Measurements from ENCODE around the gene RPS10.
"Not testable (repeated sequence)": the region's sequence is repeated elsewhere in the genome, so short reads cannot be mapped to it uniquely, and the experiment has no call there.

The RPS10 gene

GRCh38 chr6:34447386-34447785 lies 21.5 kb upstream of the RPS10 start:
- no peak for DNase-seq

GRCh38 chr6:34445313-34445860 lies 19.5 kb upstream of the RPS10 start:
- DNase-seq = no peak

GRCh38 chr6:34441526-34441925 lies 15.7 kb upstream of the RPS10 start:
- DNase-seq = no peak

- no peak for DNase-seq
These were observed 13.6 kb upstream of the RPS10 start for GRCh38 chr6:34439442-34439841.

- no peak for DNase-seq
These were observed 12.8 kb upstream of the RPS10 start for GRCh38 chr6:34438705-34439104.

GRCh38 chr6:34437644-34437970 lies 11.7 kb upstream of the RPS10 start:
- no peak for DNase-seq

- DNase-seq = no peak
These were observed 11.2 kb upstream of the RPS10 start for GRCh38 chr6:34436803-34437643.

- no peak for DNase-seq
These were observed 10.0 kb upstream of the RPS10 start for GRCh38 chr6:34435916-34436315.

- no peak for DNase-seq
These were observed 754 bp downstream of the RPS10 start for GRCh38 chr6:34425132-34425497.

GRCh38 chr6:34424200-34425131 lies 1.4 kb downstream of the RPS10 start:
- no peak for DNase-seq

GRCh38 chr6:34423254-34423653 lies 2.6 kb downstream of the RPS10 start:
- no peak for DNase-seq

- DNase-seq = no peak
These were observed 7.5 kb downstream of the RPS10 start for GRCh38 chr6:34418367-34418766.

GRCh38 chr6:34416877-34417371 lies 8.9 kb downstream of the RPS10 start:
- DNase-seq = no peak

GRCh38 chr6:34414999-34415858 lies 10.6 kb downstream of the RPS10 start:
- DNase-seq = peak; percentile 34

GRCh38 chr6:34412643-34413214 lies 13.1 kb downstream of the RPS10 start:
- DNase-seq = no peak

GRCh38 chr6:34412016-34412415 lies 13.9 kb downstream of the RPS10 start:
- no peak for DNase-seq

GRCh38 chr6:34407915-34408314 lies 18.0 kb downstream of the RPS10 start:
- not testable (repeated sequence) for DNase-seq

GRCh38 chr6:34396518-34396917 lies 29.4 kb downstream of the RPS10 start:
- no peak for DNase-seq

- DNase-seq = no peak
These were observed 31.9 kb downstream of the RPS10 start for GRCh38 chr6:34393966-34394305.

- DNase-seq = no peak
These were observed 32.5 kb downstream of the RPS10 start for GRCh38 chr6:34393191-34393965.

- DNase-seq = peak; percentile 88
These were observed 33.2 kb downstream of the RPS10 start, which contains the start of gene NUDT3 for GRCh38 chr6:34392497-34393190. TSS of gene NUDT3 (minus strand) at chr6:34392669. CDS start at chr6:34392362, 307 bp downstream.
